GM13977 (cell line): ENCODE results near the gene SPEF2.

ENCODE experiments used
- DNase-seq: peaks from one replicate; pipeline ENCODE4 v3.0.0; 2012; ENCODE audit warnings: low spot score
- in situ Hi-C: fragments of 300-500 bp; cut with MboI; formaldehyde crosslinking; loops from one replicate; pipeline ENCODE4 v1.12.0; 2022; ENCODE audit warnings: low sequenced_read_pairs, low pct_unique_long_range_greater_than_20kb, mixed read lengths, inconsistent platforms; ENCODE audit not compliant: unreplicated experiment
- TF ChIP-seq, protein P1 (sequence below): IDR thresholded peaks from 2 replicates; pipeline ENCODE4 v1.5.1; 2012; ENCODE audit warnings: mild to moderate bottlenecking, control low read depth; ENCODE audit not compliant: insufficient read depth; ENCODE audit errors: extremely low read depth, missing control alignments

The SPEF2 gene

DNA sequence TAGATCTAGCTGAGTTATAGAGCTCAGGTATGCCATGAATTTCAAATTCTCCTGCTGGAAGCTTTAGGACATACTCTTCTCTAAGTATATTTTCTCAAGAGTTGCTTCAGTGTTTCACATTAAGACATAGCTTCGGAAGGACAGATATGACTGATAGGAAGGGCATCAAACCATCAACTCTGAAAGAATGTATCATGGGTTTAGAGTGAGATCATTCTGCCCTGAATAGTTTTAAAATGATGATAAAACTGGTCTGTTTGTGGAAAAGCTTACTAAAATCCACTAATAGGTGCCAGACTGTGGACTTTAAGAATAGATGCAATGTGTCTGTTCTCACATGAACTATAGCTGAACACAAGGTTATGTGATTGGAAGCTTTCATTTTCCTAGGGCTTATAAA lies 8.4 kb downstream of the SPEF2 start:
- TF ChIP-seq, protein P1, sequence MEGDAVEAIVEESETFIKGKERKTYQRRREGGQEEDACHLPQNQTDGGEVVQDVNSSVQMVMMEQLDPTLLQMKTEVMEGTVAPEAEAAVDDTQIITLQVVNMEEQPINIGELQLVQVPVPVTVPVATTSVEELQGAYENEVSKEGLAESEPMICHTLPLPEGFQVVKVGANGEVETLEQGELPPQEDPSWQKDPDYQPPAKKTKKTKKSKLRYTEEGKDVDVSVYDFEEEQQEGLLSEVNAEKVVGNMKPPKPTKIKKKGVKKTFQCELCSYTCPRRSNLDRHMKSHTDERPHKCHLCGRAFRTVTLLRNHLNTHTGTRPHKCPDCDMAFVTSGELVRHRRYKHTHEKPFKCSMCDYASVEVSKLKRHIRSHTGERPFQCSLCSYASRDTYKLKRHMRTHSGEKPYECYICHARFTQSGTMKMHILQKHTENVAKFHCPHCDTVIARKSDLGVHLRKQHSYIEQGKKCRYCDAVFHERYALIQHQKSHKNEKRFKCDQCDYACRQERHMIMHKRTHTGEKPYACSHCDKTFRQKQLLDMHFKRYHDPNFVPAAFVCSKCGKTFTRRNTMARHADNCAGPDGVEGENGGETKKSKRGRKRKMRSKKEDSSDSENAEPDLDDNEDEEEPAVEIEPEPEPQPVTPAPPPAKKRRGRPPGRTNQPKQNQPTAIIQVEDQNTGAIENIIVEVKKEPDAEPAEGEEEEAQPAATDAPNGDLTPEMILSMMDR: no peak
- in situ Hi-C loops: loop anchor here (25.0 kb wide), 1 partner anchor 311 kb away; the partner anchor contains the start of gene CAPSL

DNA sequence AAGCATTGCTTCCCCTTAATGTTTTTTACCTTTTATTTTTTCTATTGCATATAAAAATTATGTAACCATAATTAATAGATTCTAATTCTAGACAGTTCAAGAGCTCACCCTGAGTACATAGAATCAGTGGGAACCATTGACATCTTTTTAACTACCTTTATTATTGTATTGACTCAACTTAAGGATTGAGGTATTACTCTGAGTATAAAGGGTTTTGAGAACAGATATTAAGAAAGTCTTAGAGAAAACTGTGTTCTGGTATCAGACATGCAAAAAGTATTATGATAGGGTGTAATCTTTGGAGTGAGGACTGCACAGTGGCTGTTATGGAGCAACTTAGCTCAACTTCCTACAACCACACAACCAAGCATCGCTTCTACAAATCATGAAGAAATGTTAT lies 8.9 kb downstream of the SPEF2 start:
- TF ChIP-seq, protein P1: no peak
- DNase-seq: no peak
- in situ Hi-C loops: loop anchor here (25.0 kb wide), 1 partner anchor 311 kb away; the partner anchor contains the start of gene CAPSL

More for the DNA sequence above, 8.4 kb downstream of the SPEF2 start:
- no peak for DNase-seq

DNA sequence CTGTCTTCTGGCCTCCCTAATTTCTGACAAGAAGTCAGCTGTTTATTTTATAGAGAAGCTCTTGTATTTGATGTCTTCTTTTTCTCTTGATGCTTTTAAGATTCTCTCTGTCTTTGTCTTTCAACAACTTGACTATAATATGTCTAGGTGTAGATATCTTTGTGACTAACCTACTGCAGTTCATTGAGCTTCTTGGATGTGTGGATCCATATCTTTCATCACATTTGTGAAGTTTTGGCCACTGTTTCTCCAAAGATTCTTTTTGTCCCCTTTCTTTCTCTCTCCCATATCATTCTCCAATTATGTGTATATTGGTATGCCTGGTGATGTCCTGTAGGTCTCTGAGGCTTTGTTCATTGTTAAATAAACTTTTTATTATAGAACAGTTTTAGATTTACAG lies 16.7 kb downstream of the SPEF2 start:
- DNase-seq: no peak
- in situ Hi-C loops: loop anchor here (25.0 kb wide), 1 partner anchor 303 kb away; the partner anchor contains the start of gene CAPSL

DNA sequence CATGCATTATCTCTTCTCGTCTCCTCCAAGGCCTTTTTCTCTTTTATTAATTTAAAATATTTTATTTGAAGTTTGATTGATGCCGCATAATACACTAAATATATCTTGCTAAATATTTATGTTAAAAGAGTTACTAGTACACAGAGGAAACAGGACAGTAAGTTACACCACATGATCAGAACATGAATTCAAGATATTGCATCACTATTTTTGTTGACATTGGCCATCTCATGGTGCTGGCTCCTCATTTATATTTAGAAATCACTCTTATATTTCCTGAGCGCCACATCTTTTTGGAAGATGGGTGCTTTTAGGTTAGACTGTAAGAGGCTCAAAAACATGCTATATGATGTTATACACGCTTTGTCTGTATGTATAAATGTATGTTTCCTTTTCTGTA lies 23.0 kb downstream of the SPEF2 start:
- DNase-seq: no peak
- in situ Hi-C loops: loop anchor here (25.0 kb wide), 1 partner anchor 297 kb away; the partner anchor contains the start of gene CAPSL

More for the DNA sequence above, 16.7 kb downstream of the SPEF2 start:
- TF ChIP-seq, protein P1: no peak

DNA sequence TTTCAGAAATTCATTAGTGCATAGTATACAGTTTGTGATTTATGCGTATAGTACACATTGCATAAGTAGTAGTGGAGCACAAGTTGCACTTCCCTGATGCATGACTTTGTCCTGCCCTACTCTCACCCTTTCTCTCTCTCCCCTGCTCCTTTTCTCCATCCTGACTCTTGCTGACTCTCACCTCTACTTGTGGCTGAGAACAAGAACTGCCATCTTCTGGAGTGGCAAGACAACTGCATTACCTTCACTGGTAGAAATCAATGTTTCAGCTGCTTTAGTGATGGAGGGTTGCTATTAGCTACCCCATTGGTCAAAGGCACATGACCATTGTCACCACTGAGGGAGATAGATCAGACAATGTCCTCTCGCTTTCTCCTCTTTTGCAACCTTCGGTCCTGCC lies 26.9 kb downstream of the SPEF2 start:
- TF ChIP-seq, protein P1: no peak
- DNase-seq: no peak
- in situ Hi-C loops: loop anchor here (25.0 kb wide), 1 partner anchor 293 kb away; the partner anchor contains the start of gene CAPSL

More for the DNA sequence above, 23.0 kb downstream of the SPEF2 start:
- TF ChIP-seq, protein P1: no peak

DNA sequence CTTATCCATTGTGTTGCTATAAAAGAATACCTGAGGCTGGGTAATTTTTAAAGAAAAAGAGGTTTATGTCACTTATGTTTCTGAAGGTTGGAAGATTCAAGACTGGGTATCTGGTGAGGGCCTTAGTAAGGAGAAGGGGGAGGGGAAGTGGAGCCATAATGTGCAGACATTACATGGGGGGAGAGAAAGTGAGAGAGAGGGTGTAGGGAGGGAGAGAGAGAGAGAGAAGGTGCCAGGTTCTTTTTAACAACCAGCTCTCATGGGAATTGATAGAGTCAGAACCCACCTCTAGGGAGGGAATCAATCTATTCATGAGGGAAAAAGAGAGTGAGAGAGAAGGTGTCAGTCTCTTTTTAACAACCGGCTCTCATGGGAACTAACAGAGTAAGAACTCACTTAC lies 29.5 kb downstream of the SPEF2 start:
- TF ChIP-seq, protein P1: no peak
- in situ Hi-C loops: loop anchor here (25.0 kb wide), 1 partner anchor 290 kb away; the partner anchor contains the start of gene CAPSL
- DNase-seq: no peak
